ENCODE data around the gene SETD1A.

Gene SETD1A

DNA sequence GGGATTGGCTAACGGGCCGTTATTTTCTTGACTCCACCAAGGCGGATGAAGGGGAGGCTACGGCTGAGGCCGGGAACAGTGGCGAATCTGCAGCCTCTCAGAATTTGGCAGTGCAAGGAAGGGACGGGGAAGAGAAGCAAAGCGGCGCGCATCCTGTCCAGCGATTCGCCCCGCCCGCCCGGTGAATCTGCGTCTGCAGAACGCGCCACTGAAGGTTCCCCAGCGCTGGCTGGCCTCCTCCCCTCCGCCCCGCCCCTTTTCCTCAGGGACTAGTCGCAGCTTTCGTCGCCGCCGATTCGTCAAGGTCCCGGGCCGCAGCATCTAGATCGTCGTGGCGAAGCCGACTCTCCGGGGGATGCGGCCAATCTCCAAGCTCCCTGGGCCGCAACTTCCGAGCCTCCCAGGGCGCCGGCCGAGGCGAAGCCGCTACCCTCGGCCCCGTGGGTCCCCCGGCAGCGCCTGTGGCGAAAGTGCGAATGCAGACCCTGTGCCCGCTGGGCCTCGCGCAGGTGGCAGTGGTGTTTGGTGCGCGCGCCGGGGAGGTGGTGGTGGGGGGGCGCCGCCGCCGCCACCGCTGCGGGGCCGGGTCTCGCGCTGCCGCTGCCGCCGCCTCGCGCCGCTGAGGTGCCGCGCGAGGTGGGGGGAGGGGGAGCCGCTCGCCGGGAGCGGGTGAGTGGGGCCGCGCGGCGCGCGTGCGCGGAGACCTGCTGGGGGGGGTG lies at the start of gene SETD1A:
Gene SETD1A (plus strand): TSS at position 299 of the 719 bp plus-strand sequence. CDS start 978 bp downstream, outside the sequence.
- ATAC-seq (peak; percentile 91), DNase-seq (ENCODE audit: low spot score in 2 of 2) (peak; percentile 92 to 98)

DNA sequence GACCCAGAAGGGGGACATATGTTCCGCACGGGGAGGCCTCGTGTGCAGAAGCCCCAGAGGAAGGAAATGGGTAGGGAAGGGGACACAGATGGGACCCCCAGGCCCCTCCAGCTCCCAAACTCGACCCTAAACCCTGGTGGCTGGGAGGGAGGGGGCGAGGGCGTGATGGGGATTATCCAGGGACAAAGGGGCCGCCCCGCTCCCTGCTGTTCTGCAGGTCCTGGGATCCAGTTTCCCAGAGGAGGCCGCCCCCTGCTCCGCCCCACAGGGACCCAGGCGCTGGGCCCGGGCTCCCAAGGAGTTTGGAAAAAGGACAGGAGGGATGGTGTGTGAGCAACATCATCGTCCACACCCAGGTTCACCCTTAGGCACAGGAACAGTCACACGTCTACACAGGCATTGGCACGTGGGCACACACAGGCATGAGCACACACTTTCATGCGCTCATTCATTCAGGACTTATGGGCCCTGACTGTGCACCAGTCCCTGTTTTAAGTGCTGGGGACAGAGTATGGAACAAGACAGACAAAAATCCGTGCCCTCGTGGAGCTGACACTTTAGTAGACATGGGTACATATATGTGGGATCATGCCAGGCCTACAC lies 47.0 kb upstream of the SETD1A start:
- peaks cover 10% of the 10 kb centered on the region for H3K4me1 Mint-ChIP-seq
- H3K4me3 Mint-ChIP-seq: no peak overlapping the region
- DNase-seq (ENCODE audit: low spot score in 2 of 2): no peak
- no peaks in the 10 kb centered on the region for H3K9me3 Mint-ChIP-seq
- ATAC-seq: no peak
- H3K27ac Mint-ChIP-seq: no peak overlapping the region
- H3K36me3 Mint-ChIP-seq: no peaks in the 10 kb centered on the region

More for the DNA sequence above, at the start of gene SETD1A:
- Mint-ChIP-seq H3K36me3 (peaks cover 55% of the 10 kb centered on the region), H3K4me3 (peak within 1 kb of the TSS; percentile 89), H3K9me3 (no peaks in the 10 kb centered on the region), H3K27ac (peak within 1 kb of the TSS; percentile 99), H3K4me1 (peaks cover 39% of the 10 kb centered on the region)

DNA sequence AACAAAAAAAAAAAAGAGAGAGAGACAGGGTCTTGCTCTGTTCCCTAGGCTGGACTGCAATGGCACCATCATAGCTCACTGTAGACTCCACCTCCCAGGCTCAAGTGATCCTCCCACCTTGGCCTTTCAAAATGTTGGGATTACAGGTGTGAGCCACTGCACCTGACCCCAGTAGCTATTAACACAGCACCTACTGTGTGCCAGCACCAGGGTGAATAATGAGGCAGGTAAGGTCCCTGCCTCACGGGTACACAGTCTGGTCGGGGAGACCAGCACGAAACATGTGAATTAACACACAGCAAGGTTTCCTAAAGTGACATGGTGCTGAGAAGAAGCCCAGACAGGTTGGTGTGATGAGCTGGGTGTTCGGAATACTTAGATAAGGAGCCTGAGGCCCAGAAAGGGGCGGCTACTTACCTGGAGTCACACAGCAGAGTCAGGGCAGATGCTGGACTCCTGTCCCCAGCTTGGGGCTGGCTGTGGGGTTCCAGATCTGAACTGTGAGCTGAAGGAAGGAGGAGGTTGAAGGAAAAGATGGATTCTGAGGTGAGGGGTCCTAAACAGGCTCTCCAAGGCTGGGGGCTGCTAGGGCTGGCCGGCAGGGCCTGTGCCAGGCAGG lies 44.7 kb upstream of the SETD1A start:
- Mint-ChIP-seq H3K4me3 (no peak overlapping the region), H3K27ac (peak overlapping the region; percentile 13), H3K4me1 (peaks cover 2% of the 10 kb centered on the region), H3K36me3 (no peaks in the 10 kb centered on the region), H3K9me3 (no peaks in the 10 kb centered on the region)
- peak; percentile 11 for ATAC-seq
- no peak for DNase-seq (ENCODE audit: low spot score in 2 of 2)

DNA sequence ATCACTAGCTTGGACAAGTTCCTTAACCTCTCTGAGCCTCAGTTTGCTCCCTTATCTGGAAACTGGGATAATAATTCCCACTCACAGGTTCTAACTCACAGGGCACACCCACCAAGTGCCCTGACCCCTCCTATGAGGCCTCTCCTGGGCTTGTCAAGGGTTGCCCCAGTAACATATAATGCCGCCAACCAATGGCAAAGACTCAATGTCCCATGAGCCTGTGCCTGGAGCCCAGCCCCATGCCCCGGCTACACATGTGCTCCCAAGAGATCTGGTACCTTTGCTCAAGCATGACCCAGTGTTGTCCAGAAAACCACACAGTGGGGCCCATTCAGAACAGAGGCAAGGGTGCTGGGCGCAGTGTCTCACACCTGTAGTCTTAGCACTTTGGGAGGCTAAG lies 42.7 kb upstream of the SETD1A start:
- Mint-ChIP-seq H3K4me3 (no peak overlapping the region), H3K27ac (peak overlapping the region; percentile 45), H3K36me3 (peaks cover 6% of the 10 kb centered on the region), H3K4me1 (no peaks in the 10 kb centered on the region), H3K9me3 (no peaks in the 10 kb centered on the region)
- DNase-seq (ENCODE audit: low spot score in 2 of 2): no peak
- no peak for ATAC-seq

DNA sequence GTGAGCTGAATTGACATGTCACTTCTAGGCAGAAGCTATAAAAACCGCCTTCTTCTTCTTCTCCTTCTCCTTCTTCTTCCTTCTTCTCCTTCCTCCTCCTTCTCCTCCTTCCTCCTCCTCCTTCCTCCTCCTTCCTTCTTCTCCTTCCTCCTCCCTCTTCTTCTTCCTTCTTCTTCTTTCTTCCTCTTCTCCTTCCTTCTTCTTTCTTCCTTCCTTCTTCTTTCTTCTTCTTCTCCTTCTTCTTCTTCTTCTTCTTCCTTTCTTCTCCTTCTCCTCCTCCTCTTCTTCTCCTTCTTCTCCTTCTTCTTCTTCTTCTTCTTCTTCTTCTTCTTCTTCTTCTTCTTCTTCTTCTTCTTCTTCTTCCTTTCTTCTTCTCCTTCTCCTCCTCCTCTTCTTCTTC lies 38.9 kb upstream of the SETD1A start:
- Mint-ChIP-seq H3K4me3 (no peak overlapping the region), H3K27ac (no peak overlapping the region), H3K9me3 (no peaks in the 10 kb centered on the region), H3K36me3 (peaks cover 23% of the 10 kb centered on the region), H3K4me1 (peaks cover 18% of the 10 kb centered on the region)
- DNase-seq (ENCODE audit: low spot score in 2 of 2) (no peak), ATAC-seq (no peak)

DNA sequence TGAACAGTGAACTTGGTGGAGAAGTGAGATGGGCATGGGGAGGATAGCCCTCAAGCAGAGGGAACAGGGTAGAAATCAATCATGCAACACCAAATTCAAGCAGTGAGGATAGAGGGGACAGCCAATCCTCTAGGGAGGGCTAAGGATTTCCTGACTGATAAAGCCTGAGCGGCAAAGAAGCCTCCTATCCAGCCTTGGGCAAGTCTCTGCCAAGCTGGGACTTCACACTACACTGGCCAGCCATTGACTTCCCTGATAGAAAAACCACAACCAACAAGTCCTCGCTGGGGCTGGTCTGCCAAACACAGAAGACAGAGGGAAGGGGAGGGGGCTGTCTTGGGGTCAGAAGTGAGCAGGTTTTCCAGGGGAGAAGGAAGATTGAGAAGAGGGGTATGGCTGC lies 36.7 kb upstream of the SETD1A start:
- Mint-ChIP-seq H3K36me3 (peaks cover 25% of the 10 kb centered on the region), H3K9me3 (no peaks in the 10 kb centered on the region), H3K4me1 (peaks cover 31% of the 10 kb centered on the region), H3K4me3 (peak overlapping the region; percentile 98), H3K27ac (no peak overlapping the region)
- DNase-seq (ENCODE audit: low spot score in 2 of 2) (no peak), ATAC-seq (no peak)

DNA sequence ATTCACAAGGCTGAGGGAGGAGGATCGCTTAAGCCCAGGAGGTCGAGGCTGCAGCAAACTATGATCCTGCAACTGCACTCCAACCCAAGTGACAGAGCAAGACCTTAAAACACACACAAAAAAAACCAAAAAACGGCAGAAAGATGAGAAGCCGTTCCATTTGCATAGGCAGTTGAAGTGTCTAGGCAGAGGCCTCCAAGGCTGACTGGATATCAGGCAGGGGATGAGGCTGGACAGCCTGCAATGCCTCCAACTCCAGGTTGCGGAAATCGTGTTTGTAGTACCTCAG lies 36.2 kb upstream of the SETD1A start:
- ATAC-seq: no peak

DNA sequence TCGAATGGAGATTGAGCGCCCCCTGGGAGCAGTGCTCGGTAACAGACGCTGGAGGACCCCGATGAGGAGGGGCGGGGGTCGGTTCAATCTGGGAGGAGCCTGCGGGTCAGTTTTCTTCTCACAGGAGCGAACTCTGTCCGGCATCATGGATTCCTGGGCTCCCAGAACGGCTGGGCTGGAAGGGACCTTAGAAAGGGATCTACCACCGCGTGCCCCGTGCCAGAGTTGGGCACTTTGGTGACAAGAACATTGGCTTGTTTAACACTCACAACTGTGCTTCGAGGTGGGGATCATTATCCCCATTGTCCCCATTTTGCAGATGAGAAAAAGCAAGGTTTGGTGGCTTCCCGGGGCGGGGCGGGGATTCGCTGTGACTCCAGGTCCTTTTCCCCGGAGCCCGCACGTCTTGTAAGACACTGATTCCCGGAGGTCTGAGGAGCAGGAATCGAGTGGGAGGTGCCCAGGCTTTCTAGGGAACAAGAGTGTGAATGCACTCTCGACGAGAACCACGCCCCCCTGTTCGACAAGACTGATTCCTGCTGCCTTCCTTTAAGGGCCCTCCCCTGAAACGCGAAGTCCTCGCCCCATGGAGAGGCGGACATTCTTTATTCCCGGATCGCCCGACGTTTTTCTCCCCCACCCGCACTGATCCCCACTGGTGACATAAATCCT lies 35.7 kb upstream of the SETD1A start:
- peak overlapping the region; percentile 100 for H3K27ac Mint-ChIP-seq
- peak; percentile 77 to 94 for DNase-seq (ENCODE audit: low spot score in 2 of 2)
- peak; percentile 9 for ATAC-seq
- peaks cover 41% of the 10 kb centered on the region for H3K4me1 Mint-ChIP-seq
- no peaks in the 10 kb centered on the region for H3K9me3 Mint-ChIP-seq
- peak overlapping the region; percentile 98 for H3K4me3 Mint-ChIP-seq
- peaks cover 31% of the 10 kb centered on the region for H3K36me3 Mint-ChIP-seq

More for the DNA sequence above, 36.2 kb upstream of the SETD1A start:
- Mint-ChIP-seq H3K9me3 (no peaks in the 10 kb centered on the region), H3K36me3 (peaks cover 30% of the 10 kb centered on the region), H3K27ac (peak overlapping the region; percentile 100), H3K4me1 (peaks cover 36% of the 10 kb centered on the region), H3K4me3 (peak overlapping the region; percentile 98)
- DNase-seq (ENCODE audit: low spot score in 2 of 2): no peak

DNA sequence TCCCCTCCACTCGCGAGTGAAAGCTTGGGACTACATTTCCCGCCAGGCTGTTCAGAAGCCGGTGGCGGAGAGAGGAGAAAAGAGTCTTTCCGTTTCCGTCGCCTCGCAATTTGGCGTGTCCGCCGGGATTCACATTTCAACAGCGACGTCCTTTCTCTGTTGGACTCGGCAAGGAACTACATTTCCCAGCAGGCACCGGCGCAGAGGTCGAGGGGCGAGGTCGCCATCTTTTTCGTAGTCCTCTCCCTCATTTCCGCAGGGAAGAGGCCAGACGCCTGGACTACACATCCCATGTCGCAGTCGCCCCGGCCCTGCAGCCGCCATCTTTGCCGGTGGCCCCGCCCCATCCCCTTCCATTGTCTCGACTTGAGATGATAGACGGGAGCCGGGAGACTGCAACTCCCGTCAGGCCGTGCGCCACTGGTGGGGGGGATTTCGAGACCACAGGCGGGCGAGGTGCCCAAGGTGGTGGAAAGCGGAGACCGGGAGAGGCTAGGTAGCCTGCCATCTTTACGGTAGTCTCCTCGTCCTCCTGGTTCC lies 35.1 kb upstream of the SETD1A start:
- ATAC-seq (peak; percentile 85), DNase-seq (ENCODE audit: low spot score in 2 of 2) (peak; percentile 95 to 100)
- H3K27ac Mint-ChIP-seq: peak overlapping the region; percentile 100
- no peaks in the 10 kb centered on the region for H3K9me3 Mint-ChIP-seq
- peaks cover 44% of the 10 kb centered on the region for H3K4me1 Mint-ChIP-seq
- H3K36me3 Mint-ChIP-seq: peaks cover 31% of the 10 kb centered on the region
- H3K4me3 Mint-ChIP-seq: peak overlapping the region; percentile 98

DNA sequence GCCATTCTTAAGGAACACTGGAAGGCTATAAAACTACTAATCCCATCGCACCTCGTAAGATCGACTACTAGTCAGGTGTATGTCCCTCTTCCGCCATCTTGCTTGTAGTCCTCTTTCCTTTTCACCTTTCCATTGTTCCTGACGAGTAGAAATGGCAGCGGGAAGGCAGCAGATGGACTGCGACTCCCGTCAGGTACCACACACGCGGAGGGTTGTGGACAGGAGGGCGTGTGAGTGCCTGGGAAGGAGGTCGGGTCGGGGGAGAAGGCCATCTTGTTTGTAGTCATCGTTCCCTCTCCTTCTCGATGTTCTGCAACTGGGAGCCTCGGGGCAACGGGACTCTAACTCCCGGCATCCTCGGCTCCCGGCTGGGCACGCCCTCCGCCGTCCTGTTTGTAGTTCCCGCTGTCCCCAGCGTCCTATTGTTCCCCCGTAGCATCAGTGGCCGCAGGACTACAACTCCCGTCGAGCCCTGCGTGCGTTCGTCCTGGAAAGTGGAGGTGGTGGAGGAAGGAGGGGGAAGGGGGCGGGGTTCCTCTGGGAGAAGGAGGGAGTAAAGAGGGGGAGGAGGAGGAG lies 34.5 kb upstream of the SETD1A start:
- H3K4me3 Mint-ChIP-seq: peak overlapping the region; percentile 98
- peaks cover 44% of the 10 kb centered on the region for H3K4me1 Mint-ChIP-seq
- peak overlapping the region; percentile 100 for H3K27ac Mint-ChIP-seq
- ATAC-seq: peak; percentile 87
- DNase-seq (ENCODE audit: low spot score in 2 of 2): peak; percentile 79 to 95
- H3K36me3 Mint-ChIP-seq: peaks cover 36% of the 10 kb centered on the region
- no peaks in the 10 kb centered on the region for H3K9me3 Mint-ChIP-seq

DNA sequence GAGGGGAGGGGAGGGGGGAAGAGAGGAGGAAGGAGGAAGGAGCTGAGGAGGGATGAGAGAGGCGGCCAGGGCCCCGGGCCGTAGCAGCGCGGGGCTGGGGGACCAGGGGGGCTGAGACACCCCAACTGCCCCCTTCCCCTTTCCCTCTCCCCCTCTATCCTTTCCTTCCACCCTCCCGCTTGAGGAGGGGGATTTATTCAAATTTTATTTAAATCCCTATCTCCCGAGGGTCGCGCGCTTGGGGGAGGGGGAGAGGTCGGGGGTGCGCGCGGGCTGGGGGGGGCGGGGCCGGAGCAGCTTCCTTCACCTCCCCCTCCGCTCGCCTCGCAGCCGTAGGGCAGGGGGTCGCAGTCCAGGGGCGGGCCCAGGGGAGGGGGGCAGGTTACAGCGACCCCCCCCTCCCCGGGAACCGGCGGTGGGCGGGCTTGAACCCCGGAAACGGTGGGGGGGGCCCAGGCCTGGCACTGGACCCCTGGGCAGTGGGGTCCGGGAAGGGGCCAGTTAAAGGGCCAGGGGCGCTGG lies 33.9 kb upstream of the SETD1A start, which contains the start of gene FBXL19:
Gene FBXL19 (plus strand): TSS at position 19 of the 522 bp plus-strand sequence. CDS start 2,183 bp downstream, outside the sequence.
- H3K4me1 Mint-ChIP-seq: peaks cover 44% of the 10 kb centered on the region

DNA sequence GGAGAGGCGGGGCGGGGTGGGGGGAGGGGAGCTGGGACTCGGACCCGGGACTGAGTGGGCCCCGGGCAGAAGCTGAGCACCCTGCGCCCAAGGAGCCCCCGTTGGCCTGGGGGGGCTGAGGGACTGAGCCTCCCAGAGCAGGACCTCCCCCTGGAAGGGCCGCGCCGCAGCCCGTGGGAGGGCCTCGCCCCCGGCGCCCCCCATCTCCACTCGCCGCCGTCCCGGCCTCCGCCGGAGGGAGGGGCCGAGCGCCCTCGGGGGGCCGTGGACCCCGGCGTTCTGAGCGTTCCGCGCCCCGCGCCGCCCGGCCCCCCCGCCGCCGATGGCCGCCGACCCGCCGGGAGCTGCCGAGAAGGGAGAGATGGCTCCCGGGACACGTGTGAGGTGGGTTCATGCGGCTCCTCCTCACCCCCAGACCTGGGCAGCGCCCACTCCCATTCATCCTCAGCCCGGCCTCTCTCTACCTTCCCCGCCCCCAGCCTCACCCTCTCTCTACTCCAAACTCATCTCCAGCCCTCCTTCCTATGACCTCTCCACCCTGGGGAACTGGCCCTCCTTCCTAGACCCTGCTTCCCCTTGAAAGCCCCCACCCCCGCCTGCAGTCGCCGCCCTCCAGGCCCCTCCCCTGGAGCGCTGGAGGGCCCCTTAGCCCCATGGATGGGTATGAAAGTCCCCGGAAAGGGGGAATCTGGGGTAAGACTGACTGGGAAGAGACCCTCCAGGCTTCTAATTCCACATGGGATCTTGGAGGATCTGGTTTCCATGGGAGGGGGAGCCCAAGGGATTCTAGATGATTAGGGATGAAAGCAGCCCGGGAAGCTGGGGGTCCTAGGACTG lies 33.3 kb upstream of the SETD1A start:
- no peak for DNase-seq (ENCODE audit: low spot score in 2 of 2)
- Mint-ChIP-seq H3K9me3 (no peaks in the 10 kb centered on the region), H3K27ac (peak overlapping the region; percentile 75)

More for the DNA sequence above, 33.9 kb upstream of the SETD1A start, which contains the start of gene FBXL19:
- H3K36me3 Mint-ChIP-seq: peaks cover 37% of the 10 kb centered on the region
- no peaks in the 10 kb centered on the region for H3K9me3 Mint-ChIP-seq
- no peak for ATAC-seq
- no peak for DNase-seq (ENCODE audit: low spot score in 2 of 2)
- peak within 1 kb of the TSS; percentile 100 for H3K27ac Mint-ChIP-seq
- peak within 1 kb of the TSS; percentile 98 for H3K4me3 Mint-ChIP-seq

DNA sequence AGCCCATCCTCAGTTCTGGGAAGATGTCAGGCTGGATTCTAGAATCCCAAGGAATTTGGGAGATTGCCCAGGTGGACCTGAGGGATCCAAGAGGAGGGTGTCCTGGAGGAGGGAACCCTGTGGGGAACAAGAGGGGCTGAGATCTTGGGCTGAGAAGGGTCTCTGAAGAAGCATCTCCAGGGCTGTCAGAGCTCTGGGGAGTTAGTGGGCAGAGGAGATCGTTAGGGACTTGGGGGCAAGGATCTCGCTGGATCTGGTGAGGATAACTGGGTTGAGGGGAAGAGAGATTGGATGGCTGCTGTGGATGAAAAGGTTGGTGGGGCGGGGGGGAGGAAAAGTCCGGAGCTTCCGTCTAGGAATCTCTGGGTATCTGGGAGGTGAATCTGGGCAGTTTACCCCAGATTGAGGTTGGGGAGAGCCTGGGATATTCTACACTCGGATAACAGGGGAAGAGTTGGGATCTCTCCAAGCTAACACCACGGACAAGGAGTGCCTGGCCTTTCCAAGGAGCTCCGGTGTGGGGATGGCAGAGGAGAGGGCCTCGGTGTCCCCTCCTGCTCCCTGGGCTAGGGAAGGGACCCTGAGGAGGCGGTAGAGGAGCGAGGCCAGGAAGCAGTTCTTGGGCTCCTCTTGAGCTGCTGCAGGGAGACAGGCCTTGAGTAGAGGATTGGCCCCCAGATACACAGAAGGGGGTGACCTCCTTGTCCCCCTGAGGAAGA lies 32.5 kb upstream of the SETD1A start:
- H3K4me3 Mint-ChIP-seq: peak overlapping the region; percentile 70
- ATAC-seq: no peak
- DNase-seq (ENCODE audit: low spot score in 2 of 2): no peak
- H3K36me3 Mint-ChIP-seq: peaks cover 31% of the 10 kb centered on the region
- H3K27ac Mint-ChIP-seq: peak overlapping the region; percentile 75
- H3K9me3 Mint-ChIP-seq: no peaks in the 10 kb centered on the region
- H3K4me1 Mint-ChIP-seq: peaks cover 44% of the 10 kb centered on the region

More for the DNA sequence above, 33.3 kb upstream of the SETD1A start:
- peak overlapping the region; percentile 70 for H3K4me3 Mint-ChIP-seq
- H3K4me1 Mint-ChIP-seq: peaks cover 44% of the 10 kb centered on the region
- peaks cover 31% of the 10 kb centered on the region for H3K36me3 Mint-ChIP-seq
- ATAC-seq: no peak

Measured in stimulated activated effector memory CD8-positive, alpha-beta T cell treated with anti-CD3 and anti-CD28 coated beads, Interleukin-12 subunit alpha, Interleukin-12 subunit beta, amount 100 ng/mL, for 72 hours (primary cell).